Stromal cell of bone marrow (primary cell): ENCODE results near the gene RIN2.
"Not testable (repeated sequence)": the region's sequence is repeated elsewhere in the genome, so short reads cannot be mapped to it uniquely, and the experiment has no call there.

ENCODE experiments used
- DNase-seq: peaks from one replicate; pipeline ENCODE4 v3.0.0-alpha.2; 2012; ENCODE audit warnings: low read depth

RIN2 gene

GRCh38 chr20:19738951-19739350 is 19.1 kb upstream of the RIN2 start:
- no peak for DNase-seq

GRCh38 chr20:19739351-19739750 is 18.7 kb upstream of the RIN2 start:
- no peak for DNase-seq

- no peak for DNase-seq
These were observed 17.5 kb upstream of the RIN2 start for GRCh38 chr20:19740512-19740911.

- DNase-seq = no peak
These were observed 16.1 kb upstream of the RIN2 start for GRCh38 chr20:19741924-19742323.

GRCh38 chr20:19742974-19743639 is 15.0 kb upstream of the RIN2 start:
- no peak for DNase-seq

GRCh38 chr20:19743640-19743995 is 14.4 kb upstream of the RIN2 start:
- DNase-seq = no peak

- no peak for DNase-seq
These were observed 13.0 kb upstream of the RIN2 start for GRCh38 chr20:19745106-19745505.

- DNase-seq = no peak
These were observed 12.5 kb upstream of the RIN2 start for GRCh38 chr20:19745584-19745983.

- DNase-seq = no peak
These were observed 11.7 kb upstream of the RIN2 start for GRCh38 chr20:19746396-19746795.

- DNase-seq = no peak
These were observed 10.2 kb upstream of the RIN2 start for GRCh38 chr20:19747903-19748302.

- DNase-seq = no peak
These were observed 9.4 kb upstream of the RIN2 start for GRCh38 chr20:19748681-19749080.

- DNase-seq = no peak
These were observed 8.4 kb upstream of the RIN2 start for GRCh38 chr20:19749618-19750071.

- no peak for DNase-seq
These were observed 7.9 kb upstream of the RIN2 start for GRCh38 chr20:19750101-19750606.

GRCh38 chr20:19750907-19751636 is 7.0 kb upstream of the RIN2 start:
- DNase-seq = no peak

GRCh38 chr20:19754201-19754600 is 3.9 kb upstream of the RIN2 start:
- DNase-seq = not testable (repeated sequence)

GRCh38 chr20:19756761-19757486 is 1.1 kb upstream of the RIN2 start:
- DNase-seq = no peak

GRCh38 chr20:19757487-19758132 is 448 bp upstream of the RIN2 start:
- peak; percentile 80 for DNase-seq

- DNase-seq = no peak
These were observed 658 bp downstream of the RIN2 start for GRCh38 chr20:19758501-19759331.

GRCh38 chr20:19760371-19760721 is 2.3 kb downstream of the RIN2 start:
- DNase-seq = no peak

GRCh38 chr20:19761326-19761725 is 3.3 kb downstream of the RIN2 start:
- DNase-seq = no peak

GRCh38 chr20:19761841-19762240 is 3.8 kb downstream of the RIN2 start:
- no peak for DNase-seq

GRCh38 chr20:19764207-19764606 is 6.1 kb downstream of the RIN2 start:
- DNase-seq = no peak
